ENCODE data around the gene HOXB7. TPM values are rescaled to one million over a fixed set of nuclear protein-coding genes. Genes with fewer than 3 reads are reported as not detected.

Gene HOXB7
- total RNA-seq, 1 experiment from 2014 or later: not detected

DNA sequence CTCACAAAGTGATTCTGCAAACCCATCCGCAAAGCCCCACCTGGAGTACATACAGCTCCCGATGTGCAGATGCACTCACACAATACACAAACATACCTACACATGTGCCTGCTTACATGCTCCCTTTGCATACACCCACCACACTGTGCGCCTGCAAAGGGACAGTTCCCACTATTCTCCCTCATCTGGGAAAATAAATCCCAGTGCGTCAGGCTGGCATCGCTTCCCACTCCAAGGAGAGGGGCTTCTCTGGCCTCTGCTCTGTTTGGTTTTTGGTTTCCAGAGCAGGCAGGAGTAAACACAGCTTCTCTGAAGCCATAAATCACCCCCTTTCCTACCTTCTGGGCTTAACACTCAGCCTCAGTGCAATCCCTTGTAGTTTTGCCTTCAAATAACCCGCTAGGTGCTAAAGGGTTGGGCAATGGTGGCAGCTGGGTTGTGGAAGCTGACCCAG lies 47.4 kb downstream of the HOXB7 start (continued):
- TF ChIP-seq, protein P1, sequence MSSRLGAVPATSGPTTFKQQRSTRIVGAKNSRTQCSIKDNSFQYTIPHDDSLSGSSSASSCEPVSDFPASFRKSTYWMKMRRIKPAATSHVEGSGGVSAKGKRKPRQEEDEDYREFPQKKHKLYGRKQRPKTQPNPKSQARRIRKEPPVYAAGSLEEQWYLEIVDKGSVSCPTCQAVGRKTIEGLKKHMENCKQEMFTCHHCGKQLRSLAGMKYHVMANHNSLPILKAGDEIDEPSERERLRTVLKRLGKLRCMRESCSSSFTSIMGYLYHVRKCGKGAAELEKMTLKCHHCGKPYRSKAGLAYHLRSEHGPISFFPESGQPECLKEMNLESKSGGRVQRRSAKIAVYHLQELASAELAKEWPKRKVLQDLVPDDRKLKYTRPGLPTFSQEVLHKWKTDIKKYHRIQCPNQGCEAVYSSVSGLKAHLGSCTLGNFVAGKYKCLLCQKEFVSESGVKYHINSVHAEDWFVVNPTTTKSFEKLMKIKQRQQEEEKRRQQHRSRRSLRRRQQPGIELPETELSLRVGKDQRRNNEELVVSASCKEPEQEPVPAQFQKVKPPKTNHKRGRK (CRISPR knock-in tag; IDR thresholded peaks at IDR 0.05; ENCODE audit: borderline replicate concordance): no peak
- TF ChIP-seq GRHL2 (CRISPR knock-in tag; IDR thresholded peaks at IDR 0.05; ENCODE audit: insufficient replicate concordance, severe bottlenecking) (no peak), USF2 (CRISPR knock-in tag; IDR thresholded peaks at IDR 0.05) (no peak), MAX (CRISPR knock-in tag; IDR thresholded peaks at IDR 0.05) (no peak)

DNA sequence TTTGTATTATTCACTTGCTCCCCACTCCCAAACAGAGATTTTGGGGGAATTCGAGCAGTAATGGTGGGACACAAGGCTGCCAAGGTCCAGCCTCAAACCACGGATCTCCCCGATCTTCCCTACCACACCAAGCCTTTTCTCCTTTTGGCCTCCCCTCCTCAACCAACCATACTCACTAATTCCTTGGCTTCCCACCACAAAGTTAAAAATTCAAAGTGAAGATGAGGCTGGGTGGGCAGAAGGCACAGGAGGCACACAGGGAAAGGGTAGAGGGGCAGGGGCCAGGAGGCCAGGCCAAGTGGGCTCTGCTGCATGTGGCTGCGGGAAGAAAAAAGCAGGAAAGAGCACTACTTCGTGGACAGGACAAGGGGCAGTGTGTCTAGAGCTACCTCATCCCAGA lies 47.9 kb downstream of the HOXB7 start:
- DNase-seq (ENCODE audit: low spot score) (no peak), ATAC-seq (no peak)
- ChIA-PET POLR2A (interaction anchor here (0.8 kb wide), 1 partner anchor 8 kb away, joined by 3 read pairs; no protein-coding TSS in a partner anchor), CTCF (interaction anchor here (0.7 to 2.3 kb wide), 3 partner anchors 19 to 74 kb away, joined by 3 to 8 read pairs (median 4); no protein-coding TSS in a partner anchor)
- H3K27me3 Mint-ChIP-seq (ENCODE audit: low read depth): peaks cover 62% of the 10 kb centered on the region; the same call in 1 of the 2 replicates
- H3K27ac Mint-ChIP-seq: no peak overlapping the region
- no peak overlapping the region for H3K4me3 Mint-ChIP-seq
- peaks cover 29% of the 10 kb centered on the region for H3K4me1 Mint-ChIP-seq
- H3K9me3 Mint-ChIP-seq: no peaks in the 10 kb centered on the region
- H3K36me3 Mint-ChIP-seq: no peaks in the 10 kb centered on the region
- TF ChIP-seq STAT6 (CRISPR knock-in tag; conservative IDR thresholded peaks at IDR 0.05; ENCODE audit: low read depth) (no peak), NFATC4 (CRISPR knock-in tag; IDR thresholded peaks at IDR 0.05) (no peak), ZNF416 (CRISPR knock-in tag; IDR thresholded peaks at IDR 0.05) (no peak), ZNF138 (CRISPR knock-in tag; conservative IDR thresholded peaks at IDR 0.05) (no peak), ZBTB21 (CRISPR knock-in tag; IDR thresholded peaks at IDR 0.05; ENCODE audit: borderline replicate concordance) (no peak), ZNF532 (CRISPR knock-in tag; IDR thresholded peaks at IDR 0.05; ENCODE audit: borderline replicate concordance) (no peak)
- TF ChIP-seq, protein P2, sequence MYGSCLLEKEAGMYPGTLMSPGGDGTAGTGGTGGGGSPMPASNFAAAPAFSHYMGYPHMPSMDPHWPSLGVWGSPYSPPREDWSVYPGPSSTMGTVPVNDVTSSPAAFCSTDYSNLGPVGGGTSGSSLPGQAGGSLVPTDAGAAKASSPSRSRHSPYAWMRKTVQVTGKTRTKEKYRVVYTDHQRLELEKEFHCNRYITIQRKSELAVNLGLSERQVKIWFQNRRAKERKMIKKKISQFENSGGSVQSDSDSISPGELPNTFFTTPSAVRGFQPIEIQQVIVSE (CRISPR knock-in tag; IDR thresholded peaks at IDR 0.05; ENCODE audit: borderline replicate concordance): no peak
- TF ChIP-seq, protein P3, sequence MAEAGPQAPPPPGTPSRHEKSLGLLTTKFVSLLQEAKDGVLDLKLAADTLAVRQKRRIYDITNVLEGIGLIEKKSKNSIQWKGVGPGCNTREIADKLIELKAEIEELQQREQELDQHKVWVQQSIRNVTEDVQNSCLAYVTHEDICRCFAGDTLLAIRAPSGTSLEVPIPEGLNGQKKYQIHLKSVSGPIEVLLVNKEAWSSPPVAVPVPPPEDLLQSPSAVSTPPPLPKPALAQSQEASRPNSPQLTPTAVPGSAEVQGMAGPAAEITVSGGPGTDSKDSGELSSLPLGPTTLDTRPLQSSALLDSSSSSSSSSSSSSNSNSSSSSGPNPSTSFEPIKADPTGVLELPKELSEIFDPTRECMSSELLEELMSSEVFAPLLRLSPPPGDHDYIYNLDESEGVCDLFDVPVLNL (CRISPR knock-in tag; IDR thresholded peaks at IDR 0.05; ENCODE audit: borderline replicate concordance, low read depth): no peak
